ENCODE results near the gene CYB5R3. TPM values are rescaled to one million over a fixed set of nuclear protein-coding genes. Genes with fewer than 3 reads are reported as not detected.

The CYB5R3 gene
- polyA plus RNA-seq, 1 of the 3 experiments (the other 2 are of a cell fraction): 106 TPM

GRCh38 chr22:42680648-42681047 is 31.5 kb upstream of the CYB5R3 start:
- 72% methylated on average over 7 of the region's 8 CpGs for WGBS (ENCODE audit: low lambda C conversion rate)
- ChIA-PET POLR2A (no interaction called here), CTCF (no interaction called here)
- H3K9me2 ChIP-seq: no peaks in the 10 kb centered on the region
- DNase-seq: no peak
- H3K27ac ChIP-seq (ENCODE audit: low read depth in 2 of 2, low read length in 1 of 2): peak overlapping the region in 1 of 2 experiments; percentile 68; a peak in 2 of 4 replicates
- peaks cover 4 to 9% of the 10 kb centered on the region in 2 experiments; a peak in 2 of 4 replicates for H3K4me1 ChIP-seq (ENCODE audit: control insufficient read depth in 1 of 2, insufficient read depth in 2 of 2, low read depth in 1 of 2, low read length in 1 of 2)
- TF ChIP-seq TAF1 (IDR thresholded peaks at IDR 0.05; ENCODE audit: borderline replicate concordance, low read depth, low read length) (no peak), FOSL2 (IDR thresholded peaks at IDR 0.05; ENCODE audit: borderline replicate concordance, low read depth) (peak; percentile 59; the same call in 1 of the 2 replicates), SMC3 (IDR thresholded peaks at IDR 0.05; ENCODE audit: low read depth, low read length) (no peak), POLR2AphosphoS5 (IDR thresholded peaks at IDR 0.05; ENCODE audit: low read depth, low read length) (0 out of 2 replicates have a peak, but pooled peaks have one; percentile 10), GABPA (IDR thresholded peaks at IDR 0.05; ENCODE audit: low read depth) (peak; percentile 68), RCOR1 (IDR thresholded peaks at IDR 0.05; ENCODE audit: low read length) (no peak), SIN3A (IDR thresholded peaks at IDR 0.05; ENCODE audit: borderline replicate concordance, low read depth, low read length) (no peak), USF1 (IDR thresholded peaks at IDR 0.05; ENCODE audit: borderline replicate concordance, low read depth) (no peak), JUND (IDR thresholded peaks at IDR 0.05) (peak; percentile 53; the same call in 1 of the 2 replicates), NRF1 (IDR thresholded peaks at IDR 0.05; ENCODE audit: low read depth, low read length) (no peak), RAD21 (IDR thresholded peaks at IDR 0.05; ENCODE audit: low read length) (no peak), EP300 (IDR thresholded peaks at IDR 0.05; ENCODE audit: borderline replicate concordance in 1 of 2, low read depth in 1 of 2, low read length in 1 of 2) (no peak), TCF12 (IDR thresholded peaks at IDR 0.05) (no peak), MXI1 (IDR thresholded peaks at IDR 0.05; ENCODE audit: low read depth, low read length) (no peak)
- TF ChIP-seq, protein P1, sequence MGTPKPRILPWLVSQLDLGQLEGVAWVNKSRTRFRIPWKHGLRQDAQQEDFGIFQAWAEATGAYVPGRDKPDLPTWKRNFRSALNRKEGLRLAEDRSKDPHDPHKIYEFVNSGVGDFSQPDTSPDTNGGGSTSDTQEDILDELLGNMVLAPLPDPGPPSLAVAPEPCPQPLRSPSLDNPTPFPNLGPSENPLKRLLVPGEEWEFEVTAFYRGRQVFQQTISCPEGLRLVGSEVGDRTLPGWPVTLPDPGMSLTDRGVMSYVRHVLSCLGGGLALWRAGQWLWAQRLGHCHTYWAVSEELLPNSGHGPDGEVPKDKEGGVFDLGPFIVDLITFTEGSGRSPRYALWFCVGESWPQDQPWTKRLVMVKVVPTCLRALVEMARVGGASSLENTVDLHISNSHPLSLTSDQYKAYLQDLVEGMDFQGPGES (IDR thresholded peaks at IDR 0.05; ENCODE audit: low read depth, low read length): no peak
- TF ChIP-seq, protein P2, sequence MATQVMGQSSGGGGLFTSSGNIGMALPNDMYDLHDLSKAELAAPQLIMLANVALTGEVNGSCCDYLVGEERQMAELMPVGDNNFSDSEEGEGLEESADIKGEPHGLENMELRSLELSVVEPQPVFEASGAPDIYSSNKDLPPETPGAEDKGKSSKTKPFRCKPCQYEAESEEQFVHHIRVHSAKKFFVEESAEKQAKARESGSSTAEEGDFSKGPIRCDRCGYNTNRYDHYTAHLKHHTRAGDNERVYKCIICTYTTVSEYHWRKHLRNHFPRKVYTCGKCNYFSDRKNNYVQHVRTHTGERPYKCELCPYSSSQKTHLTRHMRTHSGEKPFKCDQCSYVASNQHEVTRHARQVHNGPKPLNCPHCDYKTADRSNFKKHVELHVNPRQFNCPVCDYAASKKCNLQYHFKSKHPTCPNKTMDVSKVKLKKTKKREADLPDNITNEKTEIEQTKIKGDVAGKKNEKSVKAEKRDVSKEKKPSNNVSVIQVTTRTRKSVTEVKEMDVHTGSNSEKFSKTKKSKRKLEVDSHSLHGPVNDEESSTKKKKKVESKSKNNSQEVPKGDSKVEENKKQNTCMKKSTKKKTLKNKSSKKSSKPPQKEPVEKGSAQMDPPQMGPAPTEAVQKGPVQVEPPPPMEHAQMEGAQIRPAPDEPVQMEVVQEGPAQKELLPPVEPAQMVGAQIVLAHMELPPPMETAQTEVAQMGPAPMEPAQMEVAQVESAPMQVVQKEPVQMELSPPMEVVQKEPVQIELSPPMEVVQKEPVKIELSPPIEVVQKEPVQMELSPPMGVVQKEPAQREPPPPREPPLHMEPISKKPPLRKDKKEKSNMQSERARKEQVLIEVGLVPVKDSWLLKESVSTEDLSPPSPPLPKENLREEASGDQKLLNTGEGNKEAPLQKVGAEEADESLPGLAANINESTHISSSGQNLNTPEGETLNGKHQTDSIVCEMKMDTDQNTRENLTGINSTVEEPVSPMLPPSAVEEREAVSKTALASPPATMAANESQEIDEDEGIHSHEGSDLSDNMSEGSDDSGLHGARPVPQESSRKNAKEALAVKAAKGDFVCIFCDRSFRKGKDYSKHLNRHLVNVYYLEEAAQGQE (IDR thresholded peaks at IDR 0.05; ENCODE audit: low read depth, low read length): no peak
- H4K20me1 ChIP-seq (ENCODE audit: insufficient read depth): no peaks in the 10 kb centered on the region
- H3K36me3 ChIP-seq (replicated peaks in 1 of 2; ENCODE audit: control insufficient read depth in 1 of 2, insufficient read depth in 2 of 2, low read length in 1 of 2): no peaks in the 10 kb centered on the region
- H3K27me3 ChIP-seq (ENCODE audit: insufficient read depth): no peaks in the 10 kb centered on the region
- H3K9ac ChIP-seq: peak overlapping the region; percentile 23; the same call in 1 of the 2 replicates
- H3F3A ChIP-seq (replicated peaks; ENCODE audit: insufficient read depth): no peaks in the 10 kb centered on the region
- H3K9me3 ChIP-seq: no peaks in the 10 kb centered on the region
- H3K79me2 ChIP-seq (ENCODE audit: insufficient read depth): no peaks in the 10 kb centered on the region
- peak overlapping the region; percentile 63; the same call in 1 of the 2 replicates for H2AFZ ChIP-seq (ENCODE audit: low read depth)
- no peak overlapping the region for H3K4me3 ChIP-seq (ENCODE audit: low read depth in 2 of 2, low read length in 1 of 2)
- peak overlapping the region; percentile 41; the same call in 1 of the 2 replicates for H3K4me2 ChIP-seq

All from SK-N-SH (cell line).